Activated T-cell treated with anti-CD3 and anti-CD28 coated beads, Interleukin-2, amount 50 U/mL, for 72 hours (primary cell): ENCODE results near the gene SDK1. TPM values are rescaled to one million over a fixed set of nuclear protein-coding genes. Genes with fewer than 3 reads are reported as not detected.

Source experiments
- ATAC-seq, 2 donors: fragments of 150-1000 bp; cut with Tn5 transposase; replicated peaks in 1 of 2; 2 replicates each; pipeline ENCODE4 v1.10.0; 2021; ENCODE audit warnings: moderate library complexity in 2 of 2, mild to moderate bottlenecking in 1 of 2
- DNase-seq, 2 donors: peaks; one replicate each; pipeline ENCODE4 v3.0.0; 2021 to 2022; ENCODE audit warnings: mixed read lengths in 1 of 2
- H3K27ac Mint-ChIP-seq: one replicate; pipeline ENCODE4 v1.8.0; 2022; ENCODE audit warnings: mild to moderate bottlenecking, moderate library complexity, mixed read lengths
- H3K27me3 Mint-ChIP-seq: one replicate; pipeline ENCODE4 v1.8.0; 2022; ENCODE audit warnings: low read depth, mixed read lengths
- H3K36me3 Mint-ChIP-seq, 2 donors: one replicate each; pipeline ENCODE4 v1.8.0; 2022; ENCODE audit warnings: mixed read lengths in 2 of 2, mild to moderate bottlenecking in 1 of 2; ENCODE audit not compliant: insufficient read depth in 2 of 2
- H3K4me1 Mint-ChIP-seq: one replicate; pipeline ENCODE4 v1.8.0; 2022; ENCODE audit warnings: low read depth, mixed read lengths
- H3K4me3 Mint-ChIP-seq, 2 donors: one replicate each; pipeline ENCODE4 v1.8.0; 2022; ENCODE audit warnings: mild to moderate bottlenecking in 2 of 2, mixed read lengths in 2 of 2, moderate library complexity in 2 of 2
- H3K9me3 Mint-ChIP-seq, 2 donors: one replicate each; pipeline ENCODE4 v1.8.0; 2022; ENCODE audit warnings: mixed read lengths in 2 of 2
- total RNA-seq, 2 donors: library from RNA; stranded (reverse); gene quantifications; one replicate each; pipeline ENCODE4 v1.2.3, GENCODE V29; 2022

SDK1 gene
- total RNA-seq, 2 donors from 2014 or later, result 6.1 to 6.3 TPM

- H3K4me1 Mint-ChIP-seq, result no peaks in the 10 kb centered on the region
- H3K27me3 Mint-ChIP-seq, result no peaks in the 10 kb centered on the region
- no peaks in the 10 kb centered on the region for H3K9me3 Mint-ChIP-seq
- H3K4me3 Mint-ChIP-seq, result no peak overlapping the region
- ATAC-seq (no peak), DNase-seq (no peak)
- H3K27ac Mint-ChIP-seq, result no peak overlapping the region
- H3K36me3 Mint-ChIP-seq, result peaks cover 0 to 2% of the 10 kb centered on the region in 2 donors
Measured at GRCh38 chr7:4265066-4265465, 964.0 kb downstream of the SDK1 start.

GRCh38 chr7:4265676-4266075, 964.6 kb downstream of the SDK1 start:
- ATAC-seq (no peak), DNase-seq (no peak)
- Mint-ChIP-seq H3K4me1 (no peaks in the 10 kb centered on the region), H3K4me3 (no peak overlapping the region), H3K9me3 (no peaks in the 10 kb centered on the region), H3K27me3 (no peaks in the 10 kb centered on the region), H3K27ac (no peak overlapping the region), H3K36me3 (peaks cover 0 to 2% of the 10 kb centered on the region in 2 donors)

- Mint-ChIP-seq H3K27ac (no peak overlapping the region), H3K36me3 (peaks cover 0 to 2% of the 10 kb centered on the region in 2 donors), H3K27me3 (no peaks in the 10 kb centered on the region), H3K4me3 (no peak overlapping the region), H3K9me3 (no peaks in the 10 kb centered on the region), H3K4me1 (no peaks in the 10 kb centered on the region)
- ATAC-seq (no peak), DNase-seq (no peak)
Measured at GRCh38 chr7:4266270-4267040, 965.4 kb downstream of the SDK1 start.

- H3K27me3 Mint-ChIP-seq, result no peaks in the 10 kb centered on the region
- DNase-seq (no peak), ATAC-seq (no peak)
- H3K27ac Mint-ChIP-seq, result no peak overlapping the region
- no peak overlapping the region for H3K4me3 Mint-ChIP-seq
- no peaks in the 10 kb centered on the region for H3K9me3 Mint-ChIP-seq
- H3K4me1 Mint-ChIP-seq, result no peaks in the 10 kb centered on the region
- peaks cover 0 to 2% of the 10 kb centered on the region in 2 donors for H3K36me3 Mint-ChIP-seq
Measured at GRCh38 chr7:4267341-4268039, 966.4 kb downstream of the SDK1 start.

- no peaks in the 10 kb centered on the region for H3K27me3 Mint-ChIP-seq
- no peaks in the 10 kb centered on the region for H3K9me3 Mint-ChIP-seq
- no peak overlapping the region for H3K4me3 Mint-ChIP-seq
- ATAC-seq (no peak), DNase-seq (no peak)
- peaks cover 0 to 2% of the 10 kb centered on the region in 2 donors for H3K36me3 Mint-ChIP-seq
- H3K27ac Mint-ChIP-seq, result no peak overlapping the region
- no peaks in the 10 kb centered on the region for H3K4me1 Mint-ChIP-seq
Measured at GRCh38 chr7:4268040-4268965, 967.3 kb downstream of the SDK1 start.

GRCh38 chr7:4269086-4269485, 968.0 kb downstream of the SDK1 start:
- Mint-ChIP-seq H3K4me3 (no peak overlapping the region), H3K36me3 (peaks cover 0 to 2% of the 10 kb centered on the region in 2 donors), H3K9me3 (peaks cover 0 to 4% of the 10 kb centered on the region in 2 donors), H3K27ac (no peak overlapping the region), H3K27me3 (no peaks in the 10 kb centered on the region), H3K4me1 (no peaks in the 10 kb centered on the region)
- DNase-seq, result no peak
- no peak for ATAC-seq

DNA sequence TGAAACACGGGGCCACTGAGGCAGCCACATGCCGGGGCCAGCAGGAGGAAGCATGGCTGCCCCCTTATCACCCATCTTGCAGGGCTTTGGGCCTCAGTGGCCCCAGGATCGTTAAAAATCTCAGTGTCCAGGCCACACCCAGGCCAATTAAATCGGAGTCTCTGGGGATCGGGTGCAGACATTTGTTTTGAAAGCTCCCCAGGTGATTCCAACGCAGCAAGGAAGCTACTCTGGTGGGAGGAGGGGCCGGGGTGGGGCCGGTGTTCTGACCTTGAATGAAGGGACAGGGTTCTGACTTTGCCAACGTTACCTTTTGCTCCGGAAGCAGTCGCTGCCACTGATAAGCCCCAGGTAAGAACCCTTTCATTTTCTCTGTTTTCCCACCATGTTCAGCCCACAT, 968.7 kb downstream of the SDK1 start:
- Mint-ChIP-seq H3K27ac (no peak overlapping the region), H3K4me1 (no peaks in the 10 kb centered on the region), H3K4me3 (no peak overlapping the region), H3K36me3 (peaks cover 0 to 4% of the 10 kb centered on the region in 2 donors), H3K27me3 (no peaks in the 10 kb centered on the region), H3K9me3 (peaks cover 4 to 9% of the 10 kb centered on the region in 2 donors)
- ATAC-seq (no peak), DNase-seq (no peak)

DNA sequence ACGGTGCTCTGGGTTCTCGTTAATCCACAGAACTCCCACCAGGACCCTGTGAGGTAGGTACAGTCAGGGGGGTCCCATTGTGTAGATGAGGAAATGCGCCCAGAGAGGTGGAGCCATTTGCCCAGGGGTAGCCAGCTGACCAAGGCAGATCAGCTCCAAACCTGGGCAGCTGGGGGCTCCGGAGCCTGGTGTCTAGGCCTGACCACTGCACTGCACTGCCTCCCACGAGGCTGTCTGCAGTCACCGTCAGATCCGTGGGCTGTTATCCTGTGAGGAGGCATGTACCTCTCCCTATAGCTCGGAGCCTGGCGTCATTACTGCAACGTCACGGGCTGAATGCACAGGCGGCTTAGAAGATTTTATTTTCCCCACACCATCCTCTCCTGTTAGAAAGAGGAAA, 969.2 kb downstream of the SDK1 start:
- no peak for ATAC-seq
- peaks cover 0 to 4% of the 10 kb centered on the region in 2 donors for H3K36me3 Mint-ChIP-seq
- no peak overlapping the region for H3K27ac Mint-ChIP-seq
- peaks cover 4 to 9% of the 10 kb centered on the region in 2 donors for H3K9me3 Mint-ChIP-seq
- no peak overlapping the region for H3K4me3 Mint-ChIP-seq
- no peak for DNase-seq
- no peaks in the 10 kb centered on the region for H3K4me1 Mint-ChIP-seq
- H3K27me3 Mint-ChIP-seq, result no peaks in the 10 kb centered on the region

- Mint-ChIP-seq H3K9me3 (peaks cover 4 to 9% of the 10 kb centered on the region in 2 donors), H3K36me3 (peaks cover 0 to 4% of the 10 kb centered on the region in 2 donors), H3K27ac (no peak overlapping the region), H3K4me1 (no peaks in the 10 kb centered on the region), H3K27me3 (no peaks in the 10 kb centered on the region), H3K4me3 (no peak overlapping the region)
- ATAC-seq (no peak), DNase-seq (no peak)
Measured at GRCh38 chr7:4270941-4271715, 970.1 kb downstream of the SDK1 start.

DNA sequence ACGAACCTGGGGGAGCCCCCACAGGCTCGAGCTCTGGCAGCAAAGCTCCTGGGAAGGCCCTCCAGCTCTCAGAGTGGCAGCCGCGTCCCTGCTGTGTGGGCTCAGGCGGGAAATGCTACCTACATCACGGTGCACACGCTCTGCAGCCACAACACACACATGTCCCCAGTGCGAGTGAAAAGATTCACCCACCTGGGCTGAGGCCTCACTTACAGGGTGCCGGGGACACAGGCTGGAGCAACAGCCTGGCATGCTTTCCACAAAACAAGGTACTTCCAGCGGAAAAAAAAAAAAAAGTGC, 970.6 kb downstream of the SDK1 start:
- no peak for DNase-seq
- H3K4me3 Mint-ChIP-seq, result no peak overlapping the region
- no peak overlapping the region for H3K27ac Mint-ChIP-seq
- H3K4me1 Mint-ChIP-seq, result no peaks in the 10 kb centered on the region
- peaks cover 0 to 6% of the 10 kb centered on the region in 2 donors for H3K36me3 Mint-ChIP-seq
- peaks cover 6 to 9% of the 10 kb centered on the region in 2 donors for H3K9me3 Mint-ChIP-seq
- ATAC-seq, result no peak
- H3K27me3 Mint-ChIP-seq, result no peaks in the 10 kb centered on the region

DNA sequence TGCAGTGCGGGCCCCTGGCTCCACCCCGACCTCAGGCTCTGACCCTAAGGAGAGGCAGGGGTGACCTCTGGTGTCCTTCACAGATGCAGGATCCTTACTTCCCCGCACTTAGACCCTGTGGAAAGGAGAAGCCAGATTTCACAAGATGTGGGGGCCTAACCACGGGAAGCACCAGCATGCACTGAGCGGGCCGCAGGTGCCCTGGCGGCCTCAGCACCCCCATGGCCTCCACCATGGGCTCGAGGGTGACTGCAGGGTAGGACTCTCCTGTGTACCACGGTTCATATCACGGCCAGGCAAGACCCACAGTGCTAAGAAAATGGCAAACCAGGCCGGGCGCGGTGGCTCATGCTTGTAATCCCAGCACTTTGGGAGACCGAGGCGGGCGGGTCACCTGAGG, 971.1 kb downstream of the SDK1 start:
- H3K9me3 Mint-ChIP-seq, result peaks cover 6 to 9% of the 10 kb centered on the region in 2 donors
- H3K36me3 Mint-ChIP-seq, result peaks cover 0 to 6% of the 10 kb centered on the region in 2 donors
- H3K27me3 Mint-ChIP-seq, result no peaks in the 10 kb centered on the region
- ATAC-seq (no peak), DNase-seq (no peak)
- no peak overlapping the region for H3K4me3 Mint-ChIP-seq
- H3K27ac Mint-ChIP-seq, result no peak overlapping the region
- H3K4me1 Mint-ChIP-seq, result no peaks in the 10 kb centered on the region

GRCh38 chr7:4273566-4274230, 972.6 kb downstream of the SDK1 start:
- H3K27me3 Mint-ChIP-seq, result no peaks in the 10 kb centered on the region
- H3K4me1 Mint-ChIP-seq, result no peaks in the 10 kb centered on the region
- H3K4me3 Mint-ChIP-seq, result no peak overlapping the region
- H3K27ac Mint-ChIP-seq, result no peak overlapping the region
- H3K9me3 Mint-ChIP-seq, result peaks cover 6 to 9% of the 10 kb centered on the region in 2 donors
- no peak for ATAC-seq
- H3K36me3 Mint-ChIP-seq, result peaks cover 0 to 6% of the 10 kb centered on the region in 2 donors
- DNase-seq, result no peak
